Stimulated activated CD8-positive, alpha-beta memory T cell treated with anti-CD3 and anti-CD28 coated beads, Interleukin-12 subunit alpha, Interleukin-12 subunit beta, amount 100 ng/mL, for 4 hours (primary cell): ENCODE measurements around the gene MFSD11.
"Not testable (repeated sequence)": the region's sequence is repeated elsewhere in the genome, so short reads cannot be mapped to it uniquely, and the experiment has no call there.

Experiments
- DNase-seq: peaks from one replicate; pipeline ENCODE4 v3.0.0-alpha.2; 2020; ENCODE audit warnings: low read depth

The MFSD11 gene

DNA sequence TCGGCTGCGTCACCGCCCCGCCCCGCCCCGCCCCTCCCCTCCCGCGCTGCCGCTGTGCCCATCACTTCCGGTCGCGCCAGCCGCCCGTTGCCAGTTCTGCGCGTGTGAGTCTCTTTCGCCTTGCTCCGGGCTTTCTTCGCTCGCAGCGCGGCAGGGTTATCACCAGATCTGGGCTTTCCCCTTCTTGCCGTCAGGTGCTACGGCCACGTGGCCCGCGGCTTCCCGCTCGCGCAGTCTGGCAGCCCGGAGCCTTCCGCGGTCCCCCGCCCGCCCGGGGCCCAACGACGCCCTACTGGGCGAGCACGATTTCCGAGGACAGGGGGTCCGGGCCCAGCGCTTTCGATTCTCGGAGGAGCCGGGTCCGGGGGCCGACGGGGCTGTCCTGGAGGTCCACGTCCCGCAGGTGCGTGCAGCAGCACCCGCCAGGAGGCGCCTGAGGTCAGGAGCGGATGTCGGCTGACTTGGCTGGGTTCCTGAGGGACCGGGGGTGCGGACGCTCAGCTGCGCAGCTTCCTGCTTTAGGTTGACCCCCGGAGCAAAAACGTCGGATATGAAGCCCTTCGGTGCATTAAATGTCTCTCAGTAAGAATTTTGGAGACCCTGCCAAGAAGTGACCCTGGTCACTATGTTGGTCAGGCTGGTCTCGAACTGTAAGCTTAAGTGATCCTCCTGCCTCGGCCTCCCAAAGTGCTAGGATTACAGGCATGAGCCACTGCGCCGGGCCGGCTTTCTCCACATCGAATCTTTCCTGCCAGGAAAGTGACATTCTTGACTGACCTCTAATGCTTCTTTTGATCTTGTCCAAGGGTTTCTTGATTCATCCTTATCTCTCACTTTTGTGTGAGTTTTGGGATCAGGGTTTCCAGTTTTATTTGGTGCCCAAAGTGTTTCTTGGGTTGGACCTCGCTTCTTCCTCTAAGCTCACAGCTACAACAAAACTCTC is 10.9 kb upstream of the MFSD11 start, which contains the start of gene METTL23:
TSS of gene METTL23 (plus strand) at position 64 of the 943 bp plus-strand sequence. CDS start 2,872 bp downstream, outside the sequence.
- no peak for DNase-seq

DNA sequence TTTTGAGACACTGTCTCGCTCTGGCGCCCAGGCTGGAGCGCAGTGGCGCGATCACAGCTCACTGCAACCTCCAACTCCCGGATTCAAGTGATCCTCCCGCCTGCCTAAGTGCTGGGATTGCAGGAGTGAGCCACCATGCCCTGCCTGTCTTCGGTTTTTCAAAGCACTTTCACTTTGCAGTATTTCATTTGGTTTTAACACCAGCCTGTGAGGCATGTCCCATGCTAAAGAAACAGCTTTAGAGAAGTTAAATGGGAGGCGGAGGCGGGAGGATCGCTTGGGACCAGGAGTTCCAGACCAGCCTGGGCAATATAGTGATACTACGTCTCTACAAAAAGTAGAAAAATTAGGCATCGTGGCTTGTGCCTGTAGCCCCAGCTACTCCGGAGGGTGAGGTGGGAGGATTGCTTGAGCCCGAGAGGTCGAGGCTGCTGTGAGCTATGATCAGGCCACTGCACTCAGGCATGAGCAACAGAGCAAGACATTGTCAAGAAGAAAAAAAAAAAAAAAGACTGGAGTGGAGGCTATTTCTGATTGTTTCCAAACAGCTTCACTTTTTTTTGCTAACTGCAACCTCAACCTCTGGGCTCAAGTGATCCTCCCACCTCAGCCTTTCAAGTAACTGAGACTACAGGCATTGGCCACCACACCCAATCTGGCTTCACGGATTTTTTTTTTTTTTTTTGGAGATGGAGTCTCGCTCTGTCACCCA is 10.0 kb upstream of the MFSD11 start:
- no peak for DNase-seq

- not testable (repeated sequence) for DNase-seq
These were observed 5.9 kb upstream of the MFSD11 start for GRCh38 chr17:76731800-76732733.

DNA sequence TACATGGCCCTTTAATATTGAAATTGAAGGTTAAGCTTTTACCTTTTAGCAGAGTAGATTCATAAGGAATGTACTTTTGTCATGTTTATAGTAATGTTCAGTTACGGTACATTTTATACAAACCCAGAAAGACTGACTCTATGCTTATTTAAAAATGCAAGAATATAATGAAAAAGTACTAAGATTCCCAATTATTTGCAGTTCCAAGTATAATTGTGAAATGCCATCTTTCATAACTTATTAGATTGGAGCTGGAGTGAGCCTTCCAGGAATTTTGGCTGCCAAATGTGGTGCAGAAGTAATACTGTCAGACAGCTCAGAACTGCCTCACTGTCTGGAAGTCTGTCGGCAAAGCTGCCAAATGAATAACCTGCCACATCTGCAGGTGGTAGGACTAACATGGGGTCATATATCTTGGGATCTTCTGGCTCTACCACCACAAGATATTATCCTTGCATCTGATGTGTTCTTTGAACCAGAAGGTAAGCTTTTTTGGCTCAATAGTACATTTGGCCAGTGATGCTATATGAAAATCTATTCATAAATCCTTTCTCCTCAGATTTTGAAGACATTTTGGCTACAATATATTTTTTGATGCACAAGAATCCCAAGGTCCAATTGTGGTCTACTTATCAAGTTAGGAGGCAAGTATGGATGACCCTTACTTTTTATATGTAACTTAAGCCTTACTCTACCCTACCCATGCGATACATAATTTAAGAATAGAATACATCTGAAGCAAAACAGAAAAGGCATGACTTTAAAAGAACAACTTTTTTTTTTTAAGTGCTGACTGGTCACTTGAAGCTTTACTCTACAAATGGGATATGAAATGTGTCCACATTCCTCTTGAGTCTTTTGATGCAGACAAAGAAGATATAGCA is 4.9 kb upstream of the MFSD11 start:
- DNase-seq: no peak

DNA sequence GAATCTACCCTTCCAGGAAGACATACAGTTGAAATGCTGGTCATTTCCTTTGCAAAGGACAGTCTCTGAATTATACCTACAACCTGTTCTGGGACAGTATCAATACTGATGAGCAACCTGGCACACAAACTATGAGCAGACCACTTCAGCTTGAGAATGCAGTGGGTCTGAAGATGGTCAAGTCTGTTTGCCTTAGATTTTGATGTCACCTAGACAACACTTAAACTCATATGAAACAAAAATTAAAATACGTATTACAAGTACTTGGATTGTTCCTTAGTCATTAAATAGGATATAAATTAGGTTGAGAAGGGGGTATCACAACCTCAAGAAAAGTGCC is 4.3 kb upstream of the MFSD11 start:
- DNase-seq: no peak

DNA sequence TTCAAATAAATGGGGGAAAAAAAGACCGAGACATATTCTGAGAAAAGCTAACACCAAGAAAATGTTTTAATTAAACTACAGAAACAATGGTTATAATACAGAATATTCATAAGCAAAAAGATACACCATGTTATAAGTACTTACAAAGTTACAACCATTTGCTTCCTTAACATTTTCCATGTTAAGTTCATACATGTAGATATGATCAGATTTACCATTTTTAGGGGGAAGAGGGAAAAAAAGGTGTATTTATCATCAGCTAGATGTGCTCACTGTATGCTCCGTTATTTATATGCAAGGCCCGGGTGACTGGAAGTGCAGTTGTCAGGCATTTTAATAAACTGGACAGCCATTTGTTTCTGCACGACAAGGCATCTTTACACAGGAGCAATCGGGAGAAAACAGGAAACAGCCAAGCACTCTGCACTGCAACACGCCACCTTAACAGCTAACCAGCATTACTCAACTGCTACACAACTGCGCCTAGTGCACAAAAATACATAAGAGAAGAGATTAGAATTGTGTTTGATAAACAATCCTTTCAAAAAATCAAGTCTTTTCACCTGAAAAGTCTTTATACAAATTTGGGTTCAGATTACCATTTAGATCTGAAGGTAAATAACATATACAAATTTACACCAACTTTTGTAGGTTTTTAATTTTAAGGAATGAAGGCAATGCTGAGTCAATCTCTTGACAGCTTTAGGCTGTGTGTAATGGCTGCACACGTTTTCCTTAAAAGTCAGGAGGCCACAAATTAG is 3.7 kb upstream of the MFSD11 start:
- no peak for DNase-seq

- no peak for DNase-seq
These were observed 2.9 kb upstream of the MFSD11 start for GRCh38 chr17:76735006-76735405.

- DNase-seq: no peak
These were observed 2.2 kb upstream of the MFSD11 start for GRCh38 chr17:76735586-76736348.

DNA sequence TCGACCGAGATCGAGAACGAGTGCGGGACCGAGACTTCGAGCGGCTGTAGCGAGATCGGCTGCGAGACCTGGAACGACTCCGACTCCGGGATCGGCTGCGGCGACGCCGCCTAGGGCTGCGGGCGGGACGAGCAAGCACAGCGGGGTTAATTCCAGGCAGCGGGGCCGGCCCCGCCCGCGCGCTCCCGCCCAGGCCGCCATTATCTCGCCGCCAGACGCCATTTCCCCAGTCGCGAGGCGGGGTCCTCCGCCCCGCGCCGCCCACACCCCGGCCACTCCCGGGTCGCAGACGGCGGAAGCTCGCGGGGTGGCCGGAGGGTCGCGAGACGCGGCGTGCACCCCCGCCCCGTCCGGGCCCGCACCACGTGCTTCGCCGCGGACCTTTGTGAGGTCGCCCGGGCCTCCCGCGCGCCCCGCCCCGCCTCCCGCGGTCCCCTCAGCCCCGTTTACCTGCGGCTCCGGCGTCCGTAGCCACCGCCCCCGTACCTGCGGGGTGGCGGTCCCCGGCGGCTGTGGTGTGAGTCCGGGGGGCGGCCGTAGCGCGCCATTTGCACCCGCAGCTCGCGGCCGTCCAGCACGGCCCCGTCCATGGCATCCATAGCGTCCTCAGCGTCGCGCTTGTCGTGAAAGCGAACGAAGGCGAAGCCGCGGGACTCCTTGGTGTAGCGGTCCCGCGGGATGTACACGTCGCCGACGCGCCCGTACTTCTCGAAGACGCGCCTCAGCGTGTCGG is 1.4 kb upstream of the MFSD11 start:
- peak; percentile 62 for DNase-seq

GRCh38 chr17:76737082-76737675 is 740 bp upstream of the MFSD11 start, which contains the start of gene SRSF2:
SRSF2 (minus strand) TSS chr17:76737331; CDS start chr17:76737160, 171 bp downstream.
- peak; percentile 99 for DNase-seq

DNA sequence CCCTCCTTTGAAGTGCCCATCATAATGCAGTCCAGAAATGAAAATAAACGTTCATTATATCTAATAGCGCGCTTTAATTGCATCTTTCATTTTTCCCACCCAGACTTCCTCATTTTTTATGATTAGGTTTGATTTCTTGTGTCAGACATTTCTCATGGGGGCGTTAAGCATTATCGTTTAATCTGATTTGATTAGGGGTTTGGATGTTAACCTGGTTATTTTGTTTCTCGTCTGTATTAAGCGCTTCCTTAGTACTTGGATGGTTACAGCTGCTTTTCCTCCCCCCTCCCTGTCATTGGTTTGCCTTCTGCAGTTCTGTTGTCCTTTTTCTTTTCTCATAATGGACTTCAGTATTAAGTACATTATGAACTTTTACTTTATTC is 540 bp downstream of the MFSD11 start:
- DNase-seq: no peak

DNA sequence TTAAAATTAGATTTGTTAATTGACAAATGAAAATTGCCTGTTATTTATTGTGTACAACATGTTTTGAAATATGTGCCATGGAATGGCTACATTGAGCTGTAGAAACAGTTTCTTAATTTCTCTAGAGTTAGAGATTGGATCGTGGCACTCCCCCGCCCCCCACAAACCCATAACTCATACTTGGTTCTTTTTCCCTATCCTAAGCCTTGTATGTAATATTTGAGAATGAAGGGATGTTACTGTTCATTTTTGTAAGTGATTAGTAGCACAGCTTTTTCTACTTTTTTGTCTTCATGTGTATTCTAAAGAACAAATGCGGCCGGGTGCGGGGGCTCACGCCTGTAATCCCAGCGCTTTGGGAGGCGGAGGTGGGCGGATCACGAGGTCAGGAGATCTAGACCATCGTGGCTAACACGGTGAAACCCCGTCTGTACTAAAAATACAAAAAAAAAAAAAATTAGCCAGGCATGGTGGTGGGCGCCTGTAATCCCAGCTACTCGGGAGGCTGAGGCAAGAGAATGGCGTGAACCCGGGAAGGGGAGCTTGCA is 1.7 kb downstream of the MFSD11 start:
- DNase-seq: not testable (repeated sequence)

- DNase-seq: no peak
These were observed 2.6 kb downstream of the MFSD11 start for GRCh38 chr17:76740329-76741118.

GRCh38 chr17:76742958-76743357 is 5.0 kb downstream of the MFSD11 start:
- no peak for DNase-seq

GRCh38 chr17:76744747-76745146 is 6.8 kb downstream of the MFSD11 start:
- no peak for DNase-seq

DNA sequence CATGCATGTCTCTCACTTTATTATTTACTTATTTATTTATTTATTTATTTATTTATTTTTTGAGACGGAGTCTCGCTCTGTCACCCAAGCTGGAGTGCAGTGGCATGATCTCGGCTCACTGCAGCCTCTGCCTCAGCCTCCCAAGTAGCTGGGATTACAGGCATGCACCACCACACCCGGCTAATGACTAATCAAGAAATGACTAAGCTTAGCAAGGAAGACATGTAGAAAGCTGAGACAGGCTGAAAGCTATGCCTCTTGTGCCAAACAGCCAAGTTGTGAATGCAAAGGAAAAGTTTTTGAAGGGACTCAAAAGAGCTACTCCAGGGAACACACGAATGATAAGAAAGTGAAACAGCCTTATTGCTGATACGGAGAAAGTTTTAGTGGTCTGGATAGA is 7.9 kb downstream of the MFSD11 start:
- DNase-seq: not testable (repeated sequence)

DNA sequence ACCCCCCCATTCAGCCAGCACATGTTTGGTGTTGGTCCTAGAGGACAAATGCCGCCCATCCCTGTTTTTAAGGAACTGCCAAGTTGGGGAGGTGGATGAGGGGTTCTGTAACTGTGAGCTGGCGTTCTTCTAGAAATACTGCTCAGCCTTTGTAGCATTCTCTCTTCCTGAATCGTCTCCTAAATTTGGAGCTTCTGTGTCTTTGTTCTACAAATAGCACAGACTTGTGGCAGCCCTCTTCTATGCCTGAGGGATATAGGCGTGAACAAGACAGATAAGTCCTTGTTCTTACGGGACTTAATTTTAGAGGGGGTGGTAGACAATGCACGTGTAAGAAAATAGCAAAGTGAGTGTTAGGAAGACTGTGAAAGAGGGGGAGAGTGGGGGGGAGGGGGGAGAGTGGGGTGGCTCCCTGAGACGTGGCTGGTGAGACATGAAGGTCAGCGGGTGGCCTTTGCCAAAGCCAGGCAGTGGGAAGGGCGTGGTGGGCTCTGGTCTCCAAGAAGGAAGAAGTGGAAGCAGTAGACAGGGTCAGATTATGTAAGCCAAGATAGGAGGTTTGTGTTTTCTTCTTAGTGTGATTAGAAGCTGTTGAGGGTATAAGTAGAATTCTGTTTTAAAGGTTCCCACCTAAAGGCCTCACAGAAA is 9.9 kb downstream of the MFSD11 start:
- no peak for DNase-seq
